ENCODE data around the gene DYSF. TPM values are rescaled to one million over a fixed set of nuclear protein-coding genes. Genes with fewer than 3 reads are reported as not detected.

The DYSF gene
- total RNA-seq, 1 donor from 2014 or later, result 4.2 TPM

- no peak overlapping the region for H3K27ac Mint-ChIP-seq
Measured at GRCh38 chr2:71516253-71516888, 63.0 kb downstream of the DYSF start.

GRCh38 chr2:71517851-71518250 lies 64.5 kb downstream of the DYSF start:
- DNase-seq (ENCODE audit: extremely low spot score, unreplicated experiment), result no peak
- no peaks in the 10 kb centered on the region for H3K36me3 Mint-ChIP-seq
- no peak overlapping the region for H3K27ac Mint-ChIP-seq
- H3K4me1 Mint-ChIP-seq (ENCODE audit: unreplicated experiment), result no peaks in the 10 kb centered on the region
- no peaks in the 10 kb centered on the region for H3K9me3 Mint-ChIP-seq
- H3K4me3 Mint-ChIP-seq, result no peak overlapping the region
- peaks cover 6% of the 10 kb centered on the region for H3K27me3 Mint-ChIP-seq
- TF ChIP-seq CTCF (conservative IDR thresholded peaks at IDR 0.05), result no peak

More at GRCh38 chr2:71516253-71516888, 63.0 kb downstream of the DYSF start:
- H3K9me3 Mint-ChIP-seq, result no peaks in the 10 kb centered on the region
- peaks cover 3% of the 10 kb centered on the region for H3K27me3 Mint-ChIP-seq
- H3K4me3 Mint-ChIP-seq, result no peak overlapping the region
- no peak for TF ChIP-seq CTCF (conservative IDR thresholded peaks at IDR 0.05)
- H3K36me3 Mint-ChIP-seq, result no peaks in the 10 kb centered on the region
- no peaks in the 10 kb centered on the region for H3K4me1 Mint-ChIP-seq (ENCODE audit: unreplicated experiment)
- no peak for DNase-seq (ENCODE audit: extremely low spot score, unreplicated experiment)

- Mint-ChIP-seq H3K27ac (no peak overlapping the region), H3K9me3 (no peaks in the 10 kb centered on the region), H3K4me1 (ENCODE audit: unreplicated experiment) (no peaks in the 10 kb centered on the region), H3K36me3 (no peaks in the 10 kb centered on the region), H3K27me3 (peaks cover 6% of the 10 kb centered on the region), H3K4me3 (no peak overlapping the region)
- no peak for DNase-seq (ENCODE audit: extremely low spot score, unreplicated experiment)
- no peak for TF ChIP-seq CTCF (conservative IDR thresholded peaks at IDR 0.05)
Measured at GRCh38 chr2:71521436-71521950, 68.1 kb downstream of the DYSF start.

GRCh38 chr2:71524476-71524875 lies 71.1 kb downstream of the DYSF start:
- Mint-ChIP-seq H3K4me1 (ENCODE audit: unreplicated experiment) (no peaks in the 10 kb centered on the region), H3K27ac (no peak overlapping the region), H3K36me3 (no peaks in the 10 kb centered on the region), H3K9me3 (no peaks in the 10 kb centered on the region), H3K27me3 (peaks cover 14% of the 10 kb centered on the region), H3K4me3 (no peak overlapping the region)
- TF ChIP-seq CTCF (conservative IDR thresholded peaks at IDR 0.05), result no peak
- DNase-seq (ENCODE audit: extremely low spot score, unreplicated experiment), result no peak

- DNase-seq (ENCODE audit: extremely low spot score, unreplicated experiment), result no peak
- Mint-ChIP-seq H3K27ac (no peak overlapping the region), H3K27me3 (peaks cover 18% of the 10 kb centered on the region), H3K9me3 (no peaks in the 10 kb centered on the region), H3K4me1 (ENCODE audit: unreplicated experiment) (peaks cover 5% of the 10 kb centered on the region), H3K4me3 (no peak overlapping the region), H3K36me3 (no peaks in the 10 kb centered on the region)
- no peak for TF ChIP-seq CTCF (conservative IDR thresholded peaks at IDR 0.05)
Measured at GRCh38 chr2:71526141-71526540, 72.8 kb downstream of the DYSF start.

Measured in type B pancreatic cell (in vitro differentiated cells).